ENCODE results near the gene ZRANB3. TPM values are rescaled to one million over a fixed set of nuclear protein-coding genes. Genes with fewer than 3 reads are reported as not detected.
"Not testable (repeated sequence)": the region's sequence is repeated elsewhere in the genome, so short reads cannot be mapped to it uniquely, and the experiment has no call there.

The ZRANB3 gene
- total and polyA plus RNA-seq, 12 donors, result 0.66 to 5.7 (median 2.2) TPM

DNA sequence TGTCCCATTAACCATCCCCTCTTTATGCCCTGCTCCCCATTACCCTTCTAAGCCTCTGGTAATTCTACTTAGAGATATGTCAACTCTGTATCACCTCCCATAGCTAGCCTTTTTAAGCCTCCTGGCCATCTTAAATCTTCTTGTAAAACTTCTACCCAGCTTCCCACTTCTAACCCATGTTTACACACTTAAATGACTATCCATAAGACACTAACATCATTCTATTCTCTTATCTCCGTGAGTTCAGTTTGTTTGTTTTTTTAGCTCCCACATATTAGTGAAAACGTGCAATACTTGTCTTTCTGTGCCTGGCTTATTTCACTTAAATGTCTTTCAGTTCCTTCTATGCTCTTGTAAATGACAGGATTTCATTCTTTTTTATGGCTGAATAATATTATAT, 436.5 kb downstream of the ZRANB3 start:
- DNase-seq, result no peak
- WGBS, 2 donors, result 80 to 84% methylated on average over 2 of the region's 2 CpGs
- TF ChIP-seq, protein P1, sequence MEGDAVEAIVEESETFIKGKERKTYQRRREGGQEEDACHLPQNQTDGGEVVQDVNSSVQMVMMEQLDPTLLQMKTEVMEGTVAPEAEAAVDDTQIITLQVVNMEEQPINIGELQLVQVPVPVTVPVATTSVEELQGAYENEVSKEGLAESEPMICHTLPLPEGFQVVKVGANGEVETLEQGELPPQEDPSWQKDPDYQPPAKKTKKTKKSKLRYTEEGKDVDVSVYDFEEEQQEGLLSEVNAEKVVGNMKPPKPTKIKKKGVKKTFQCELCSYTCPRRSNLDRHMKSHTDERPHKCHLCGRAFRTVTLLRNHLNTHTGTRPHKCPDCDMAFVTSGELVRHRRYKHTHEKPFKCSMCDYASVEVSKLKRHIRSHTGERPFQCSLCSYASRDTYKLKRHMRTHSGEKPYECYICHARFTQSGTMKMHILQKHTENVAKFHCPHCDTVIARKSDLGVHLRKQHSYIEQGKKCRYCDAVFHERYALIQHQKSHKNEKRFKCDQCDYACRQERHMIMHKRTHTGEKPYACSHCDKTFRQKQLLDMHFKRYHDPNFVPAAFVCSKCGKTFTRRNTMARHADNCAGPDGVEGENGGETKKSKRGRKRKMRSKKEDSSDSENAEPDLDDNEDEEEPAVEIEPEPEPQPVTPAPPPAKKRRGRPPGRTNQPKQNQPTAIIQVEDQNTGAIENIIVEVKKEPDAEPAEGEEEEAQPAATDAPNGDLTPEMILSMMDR (IDR thresholded peaks at IDR 0.05), result no peak
- H3K27ac ChIP-seq, result no peak overlapping the region
- peaks cover 0 to 9% (median under 1%) of the 10 kb centered on the region in 9 donors for H3K4me1 ChIP-seq
- H3K27me3 ChIP-seq, result no peaks in the 10 kb centered on the region
- H3K4me3 ChIP-seq, result no peak overlapping the region
- peaks cover 0 to 4% (median 0%) of the 10 kb centered on the region in 11 donors for H3K9me3 ChIP-seq
- no peak for ATAC-seq
- H3K36me3 ChIP-seq, result peaks cover 0 to 60% (median 12%) of the 10 kb centered on the region in 9 donors
- intact Hi-C loops (cut with DNase I), result no loop called here

DNA sequence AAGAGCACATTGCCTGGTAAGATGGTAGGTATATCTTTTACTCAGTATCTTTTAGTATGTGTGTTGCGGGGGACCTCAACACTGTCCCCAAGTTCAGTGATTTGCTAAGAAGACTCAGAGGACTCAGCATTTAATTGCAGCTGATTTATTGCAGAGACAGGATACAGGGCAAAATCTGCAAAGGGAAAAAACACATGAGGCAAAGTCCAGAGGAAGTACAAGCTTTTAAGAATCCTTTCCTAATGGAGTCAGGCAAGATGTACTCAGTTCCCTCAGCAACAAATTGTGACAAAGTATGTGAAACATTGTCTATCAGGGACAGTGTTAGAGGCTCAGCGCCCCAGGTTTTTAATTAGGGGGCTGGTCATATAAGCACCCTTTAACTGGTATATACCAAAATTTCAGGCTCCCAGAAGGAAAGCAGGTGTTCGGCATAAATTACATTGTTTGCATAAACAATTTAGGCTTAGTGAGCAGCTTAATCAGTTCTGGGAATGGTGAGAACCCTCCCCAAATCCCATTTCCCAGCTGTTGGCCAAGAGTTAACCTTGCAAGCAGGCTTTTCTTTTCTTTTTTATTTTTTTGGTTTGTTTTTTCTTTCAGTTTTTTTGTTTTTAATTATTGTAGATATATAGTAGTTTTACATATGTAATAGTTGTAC, 437.2 kb downstream of the ZRANB3 start:
- ATAC-seq (no peak), DNase-seq (no peak)
- no peaks in the 10 kb centered on the region for H3K27me3 ChIP-seq
- TF ChIP-seq, protein P1 (IDR thresholded peaks at IDR 0.05), result no peak
- peaks cover 0 to 9% (median 0%) of the 10 kb centered on the region in 9 donors for H3K4me1 ChIP-seq
- WGBS, 2 donors, result 97% methylated on average over 3 of the region's 3 CpGs
- intact Hi-C loops (cut with DNase I), result no loop called here
- no peak overlapping the region for H3K27ac ChIP-seq
- H3K4me3 ChIP-seq, result no peak overlapping the region
- peaks cover 0 to 11% (median 4%) of the 10 kb centered on the region in 11 donors for H3K9me3 ChIP-seq
- peaks cover 0 to 60% (median 12%) of the 10 kb centered on the region in 9 donors for H3K36me3 ChIP-seq

DNA sequence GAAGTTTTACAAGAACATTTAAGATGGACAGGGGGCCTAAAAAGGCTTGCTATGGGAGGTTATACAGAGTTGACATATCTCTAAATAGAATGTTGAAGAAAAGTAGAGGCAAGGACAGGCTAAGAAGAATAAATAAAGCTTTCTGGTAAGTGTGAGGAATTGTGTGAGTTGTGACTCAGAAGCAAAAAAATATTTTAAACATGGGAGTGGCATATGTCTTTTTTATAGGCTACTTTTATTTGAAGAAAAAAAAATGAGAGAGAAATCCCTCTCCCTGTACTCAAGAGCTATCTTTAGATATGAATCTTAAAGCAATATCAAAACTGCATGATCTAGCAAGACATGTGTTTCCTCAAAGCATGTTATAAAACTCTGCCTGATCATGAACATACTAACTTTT, 437.8 kb downstream of the ZRANB3 start:
- DNase-seq, result no peak
- TF ChIP-seq, protein P1 (IDR thresholded peaks at IDR 0.05), result no peak
- ATAC-seq, result no peak
- Histone ChIP-seq H3K36me3 (peaks cover 0 to 60% (median 12%) of the 10 kb centered on the region in 9 donors), H3K27ac (no peak overlapping the region), H3K4me1 (peaks cover 0 to 9% (median 0%) of the 10 kb centered on the region in 9 donors), H3K9me3 (peaks cover 0 to 17% (median 5%) of the 10 kb centered on the region in 11 donors), H3K27me3 (no peaks in the 10 kb centered on the region), H3K4me3 (no peak overlapping the region)
- intact Hi-C loops (cut with DNase I), result no loop called here

DNA sequence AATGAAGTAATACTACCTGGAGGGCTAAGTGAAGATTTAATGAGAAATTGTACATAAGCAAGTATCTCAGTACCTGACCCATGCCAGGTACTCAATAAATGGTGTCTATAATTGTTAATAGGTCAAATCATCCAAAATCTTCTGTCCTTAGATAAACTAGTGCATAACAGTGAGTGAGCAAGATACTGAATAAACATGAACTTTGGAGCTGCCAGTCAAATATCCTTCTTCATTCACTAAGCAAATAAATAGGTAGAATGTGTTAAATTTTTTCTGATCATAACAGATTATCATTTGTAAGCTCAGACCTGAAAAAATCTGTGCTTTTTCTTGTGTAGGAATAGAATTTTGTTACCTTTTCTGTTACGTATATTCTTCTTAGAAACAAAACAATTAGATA, 439.3 kb downstream of the ZRANB3 start:
- peaks cover 0 to 17% (median 5%) of the 10 kb centered on the region in 11 donors for H3K9me3 ChIP-seq
- H3K27me3 ChIP-seq, result no peaks in the 10 kb centered on the region
- H3K27ac ChIP-seq, result no peak overlapping the region
- WGBS, 2 donors, result 96 to 98% methylated on average over 1 of the region's 1 CpG
- no peak overlapping the region for H3K4me3 ChIP-seq
- ATAC-seq (no peak), DNase-seq (no peak)
- intact Hi-C loops (cut with DNase I), result no loop called here
- peaks cover 0 to 9% (median 0%) of the 10 kb centered on the region in 9 donors for H3K4me1 ChIP-seq
- TF ChIP-seq, protein P1 (IDR thresholded peaks at IDR 0.05), result no peak
- peaks cover 0 to 57% (median 12%) of the 10 kb centered on the region in 9 donors for H3K36me3 ChIP-seq

DNA sequence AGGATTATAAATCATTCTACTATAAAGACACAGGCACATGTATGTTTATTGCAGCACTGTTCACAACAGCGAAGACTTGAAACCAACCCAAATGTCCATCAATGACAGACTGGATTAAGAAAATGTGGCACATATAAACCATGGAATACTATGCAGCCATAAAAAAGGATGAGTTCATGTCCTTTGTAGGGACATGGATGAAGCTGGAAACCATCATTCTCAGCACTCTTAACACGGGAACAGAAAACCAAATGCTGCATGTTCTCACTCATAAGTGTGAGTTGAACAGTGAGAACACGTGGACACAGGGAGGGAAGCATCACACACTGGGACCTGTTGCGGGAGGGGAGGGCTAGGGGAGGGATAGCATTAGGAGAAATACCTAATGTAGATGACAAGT, 441.4 kb downstream of the ZRANB3 start:
- peaks cover 0 to 18% (median 12%) of the 10 kb centered on the region in 9 donors for H3K4me1 ChIP-seq
- DNase-seq; H3K4me3 ChIP-seq; H3K27ac ChIP-seq; intact Hi-C loops (cut with DNase I); H3K27me3 ChIP-seq; ATAC-seq: not testable (repeated sequence)
- peaks cover 0 to 17% (median 5%) of the 10 kb centered on the region in 11 donors for H3K9me3 ChIP-seq
- WGBS, 2 donors, result 96 to 99% methylated on average over 4 of the region's 4 CpGs
- peaks cover 0 to 36% (median 8%) of the 10 kb centered on the region in 9 donors for H3K36me3 ChIP-seq
